ENCODE data around the gene MTA3. TPM values are rescaled to one million over a fixed set of nuclear protein-coding genes. Genes with fewer than 3 reads are reported as not detected.

The MTA3 gene
- total and polyA plus RNA-seq, 9 of the 15 experiments (the other 6 are each of a cell fraction or from before 2014, with no cell fraction given) = 12.4 to 39.6 (median 23.5) TPM

DNA sequence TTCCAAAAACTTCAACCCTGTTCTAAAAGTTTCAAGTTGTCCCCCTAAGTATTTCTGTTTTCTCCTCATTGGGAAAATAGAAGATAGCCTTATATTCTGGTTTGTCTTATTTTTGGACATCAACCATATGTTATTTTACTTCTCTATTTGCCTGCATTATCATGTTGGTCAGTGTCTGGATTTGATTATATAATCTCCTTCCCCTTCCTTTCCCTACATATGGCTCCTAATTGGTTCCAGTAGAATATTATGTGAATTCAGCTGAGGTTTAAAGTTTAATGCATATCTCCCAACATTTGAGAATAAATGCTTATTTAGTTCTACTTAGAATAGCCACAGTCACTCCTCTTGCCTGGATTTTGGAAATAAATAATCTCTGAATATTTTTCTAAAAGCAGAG is 128.6 kb downstream of the MTA3 start:
- ATAC-seq (no peak), FAIRE-seq (no peak), DNase-seq (ENCODE audit: extremely low read depth in 1 of 4, low spot score in 3 of 4) (no peak)
- in situ Hi-C loops (cut with MboI) = no loop called here
- intact Hi-C loops (cut with micrococcal nuclease) = no loop called here
- peaks cover 4 to 7% of the 10 kb centered on the region in 2 experiments; a peak in 3 of 5 replicates for H3K4me1 ChIP-seq (replicated peaks in 1 of 2; ENCODE audit: control insufficient read depth in 2 of 2, insufficient read depth in 2 of 2, low read length in 2 of 2)
- POLR2A ChIA-PET = interaction anchor here (1.0 kb wide), 1 partner anchor 187 kb away, joined by 3 read pairs; no protein-coding TSS in a partner anchor
- no peaks in the 10 kb centered on the region for H3K27me3 ChIP-seq (ENCODE audit: control insufficient read depth in 2 of 2, insufficient read depth in 2 of 2, low read length in 2 of 2)
- no peak overlapping the region for H3K4me3 ChIP-seq
- H3K4me2 ChIP-seq (ENCODE audit: insufficient read depth, low read length) = no peak overlapping the region
- no peaks in the 10 kb centered on the region for H3K9me3 ChIP-seq (replicated peaks; ENCODE audit: control insufficient read depth, insufficient read depth, low read depth, low read length)
- H3K36me3 ChIP-seq (ENCODE audit: control insufficient read depth, insufficient read depth, low read length) = no peaks in the 10 kb centered on the region
- H3K27ac ChIP-seq (ENCODE audit: extremely low read depth, low read depth, low read length) = no peak overlapping the region
- no peak for TF ChIP-seq KDM4B (IDR thresholded peaks at IDR 0.05; ENCODE audit: borderline replicate concordance in 2 of 2, low read depth in 1 of 2)
- no peak for TF ChIP-seq LEF1 (IDR thresholded peaks at IDR 0.05)
- no peak for TF ChIP-seq ZFX (CRISPR knock-in tag; IDR thresholded peaks at IDR 0.05)
- TF ChIP-seq ARID3B (CRISPR knock-in tag; IDR thresholded peaks at IDR 0.05; ENCODE audit: borderline replicate concordance) = no peak
- no peak for TF ChIP-seq RBM34 (IDR thresholded peaks at IDR 0.05; ENCODE audit: borderline replicate concordance, insufficient read depth, low read length)
- TF ChIP-seq, protein P1, sequence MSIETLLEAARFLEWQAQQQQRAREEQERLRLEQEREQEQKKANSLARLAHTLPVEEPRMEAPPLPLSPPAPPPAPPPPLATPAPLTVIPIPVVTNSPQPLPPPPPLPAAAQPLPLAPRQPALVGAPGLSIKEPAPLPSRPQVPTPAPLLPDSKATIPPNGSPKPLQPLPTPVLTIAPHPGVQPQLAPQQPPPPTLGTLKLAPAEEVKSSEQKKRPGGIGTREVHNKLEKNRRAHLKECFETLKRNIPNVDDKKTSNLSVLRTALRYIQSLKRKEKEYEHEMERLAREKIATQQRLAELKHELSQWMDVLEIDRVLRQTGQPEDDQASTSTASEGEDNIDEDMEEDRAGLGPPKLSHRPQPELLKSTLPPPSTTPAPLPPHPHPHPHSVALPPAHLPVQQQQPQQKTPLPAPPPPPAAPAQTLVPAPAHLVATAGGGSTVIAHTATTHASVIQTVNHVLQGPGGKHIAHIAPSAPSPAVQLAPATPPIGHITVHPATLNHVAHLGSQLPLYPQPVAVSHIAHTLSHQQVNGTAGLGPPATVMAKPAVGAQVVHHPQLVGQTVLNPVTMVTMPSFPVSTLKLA (conservative IDR thresholded peaks at IDR 0.05) = no peak
- TF ChIP-seq ZBTB7A (IDR thresholded peaks at IDR 0.05; ENCODE audit: borderline replicate concordance, control insufficient read depth, low read depth, low read length) = no peak
- no peak for TF ChIP-seq CBX3 (IDR thresholded peaks at IDR 0.05; ENCODE audit: borderline replicate concordance in 1 of 2, low read length in 2 of 2)
- no peak for TF ChIP-seq RBM39 (optimal IDR thresholded peaks at IDR 0.05; ENCODE audit: low read depth, low read length)
- TF ChIP-seq CREB3 (tag; conservative IDR thresholded peaks at IDR 0.05; ENCODE audit: low read depth) = no peak
- no peak for TF ChIP-seq CSDE1 (IDR thresholded peaks at IDR 0.05)
- no peak for TF ChIP-seq XRCC4 (IDR thresholded peaks at IDR 0.05; ENCODE audit: extremely low read depth, insufficient read depth, insufficient read length)
- TF ChIP-seq ZNF217 (CRISPR knock-in tag; IDR thresholded peaks at IDR 0.05) = no peak
- TF ChIP-seq POLR3A (IDR thresholded peaks at IDR 0.05; ENCODE audit: borderline replicate concordance, extremely low read depth, insufficient read depth, insufficient read length) = no peak
- TF ChIP-seq ZNF253 (CRISPR knock-in tag; conservative IDR thresholded peaks at IDR 0.05) = no peak
- H2AFZ ChIP-seq (ENCODE audit: low read depth, low read length) = no peak overlapping the region
- H4K20me1 ChIP-seq (replicated peaks; ENCODE audit: control insufficient read depth, insufficient read depth, low read length) = no peaks in the 10 kb centered on the region
- no peaks in the 10 kb centered on the region for H3K79me2 ChIP-seq (ENCODE audit: control insufficient read depth, insufficient read depth, low read length)
- no peak overlapping the region for H3K9ac ChIP-seq (ENCODE audit: insufficient read depth in 1 of 2, low read depth in 2 of 2, low read length in 2 of 2)
- CTCF ChIA-PET (ENCODE audit: low intra/inter-chr PET ratio) = no interaction called here
- BruUV-seq (replicated peaks) = no TSS peak
- H3K9me1 ChIP-seq (ENCODE audit: control insufficient read depth, insufficient read depth, low read length) = no peaks in the 10 kb centered on the region

Measured in K562 (cell line).